Measurements from ENCODE around the gene NFATC3.

Gene NFATC3

GRCh38 chr16:68251832-68252231, 166.7 kb downstream of the NFATC3 start:
- no peak for DNase-seq (ENCODE audit: low read depth)

GRCh38 chr16:68252383-68252782, 167.2 kb downstream of the NFATC3 start:
- DNase-seq (ENCODE audit: low read depth) = no peak

GRCh38 chr16:68253721-68254120, 168.6 kb downstream of the NFATC3 start:
- no peak for DNase-seq (ENCODE audit: low read depth)

- DNase-seq (ENCODE audit: low read depth) = no peak
Measured at GRCh38 chr16:68255712-68256111, 170.5 kb downstream of the NFATC3 start.

- DNase-seq (ENCODE audit: low read depth) = no peak
Measured at GRCh38 chr16:68257251-68257905, 172.2 kb downstream of the NFATC3 start.

GRCh38 chr16:68257906-68258800, 173.0 kb downstream of the NFATC3 start:
- DNase-seq (ENCODE audit: low read depth) = no peak

GRCh38 chr16:68259007-68259825, 174.0 kb downstream of the NFATC3 start:
- no peak for DNase-seq (ENCODE audit: low read depth)

- no peak for DNase-seq (ENCODE audit: low read depth)
Measured at GRCh38 chr16:68263559-68264127, 178.5 kb downstream of the NFATC3 start.

- DNase-seq (ENCODE audit: low read depth) = no peak
Measured at GRCh38 chr16:68264128-68265077, 179.2 kb downstream of the NFATC3 start, which contains the start of gene SLC7A6. SLC7A6 (plus strand) TSS chr16:68264526; CDS start chr16:68274727, 10,201 bp downstream.

GRCh38 chr16:68265078-68265920, 180.1 kb downstream of the NFATC3 start:
- peak; percentile 64 for DNase-seq (ENCODE audit: low read depth)

- no peak for DNase-seq (ENCODE audit: low read depth)
Measured at GRCh38 chr16:68267612-68268405, 182.6 kb downstream of the NFATC3 start.

- DNase-seq (ENCODE audit: low read depth) = no peak
Measured at GRCh38 chr16:68269793-68270192, 184.6 kb downstream of the NFATC3 start.

- no peak for DNase-seq (ENCODE audit: low read depth)
Measured at GRCh38 chr16:68270353-68270752, 185.2 kb downstream of the NFATC3 start.

- DNase-seq (ENCODE audit: low read depth) = no peak
Measured at GRCh38 chr16:68272507-68273209, 187.5 kb downstream of the NFATC3 start.

GRCh38 chr16:68273459-68273858, 188.3 kb downstream of the NFATC3 start:
- no peak for DNase-seq (ENCODE audit: low read depth)

GRCh38 chr16:68273896-68274295, 188.7 kb downstream of the NFATC3 start:
- DNase-seq (ENCODE audit: low read depth) = no peak

GRCh38 chr16:68274441-68274840, 189.3 kb downstream of the NFATC3 start:
- no peak for DNase-seq (ENCODE audit: low read depth)

GRCh38 chr16:68275611-68276191, 190.5 kb downstream of the NFATC3 start:
- DNase-seq (ENCODE audit: low read depth) = no peak
